Measurements from ENCODE around the gene TRAF3.
A peak's percentile ranks its signal among the peaks of the same experiment; 100 is the strongest.
"Not testable (repeated sequence)": the region's sequence is repeated elsewhere in the genome, so short reads cannot be mapped to it uniquely, and the experiment has no call there.

The TRAF3 gene

DNA sequence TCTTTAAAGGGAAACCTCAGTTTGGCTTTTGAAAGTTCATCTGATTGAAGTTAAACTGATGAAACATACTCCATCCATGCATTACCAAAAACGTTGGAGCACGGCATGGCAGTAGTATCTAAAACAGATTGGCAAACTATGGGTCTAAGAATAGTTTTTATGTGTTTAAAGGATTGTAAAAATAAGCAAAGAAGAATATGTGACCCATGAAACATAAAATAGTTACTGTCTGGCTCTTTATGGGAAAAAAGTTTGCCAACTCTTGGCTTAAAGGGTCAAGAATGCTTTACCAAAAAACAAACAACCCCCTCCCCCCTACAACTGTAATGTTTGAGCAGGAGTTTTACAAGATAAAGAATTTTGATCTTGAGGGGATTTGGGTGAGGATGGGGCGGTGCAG, 32.6 kb downstream of the TRAF3 start:
- no peak for DNase-seq

DNA sequence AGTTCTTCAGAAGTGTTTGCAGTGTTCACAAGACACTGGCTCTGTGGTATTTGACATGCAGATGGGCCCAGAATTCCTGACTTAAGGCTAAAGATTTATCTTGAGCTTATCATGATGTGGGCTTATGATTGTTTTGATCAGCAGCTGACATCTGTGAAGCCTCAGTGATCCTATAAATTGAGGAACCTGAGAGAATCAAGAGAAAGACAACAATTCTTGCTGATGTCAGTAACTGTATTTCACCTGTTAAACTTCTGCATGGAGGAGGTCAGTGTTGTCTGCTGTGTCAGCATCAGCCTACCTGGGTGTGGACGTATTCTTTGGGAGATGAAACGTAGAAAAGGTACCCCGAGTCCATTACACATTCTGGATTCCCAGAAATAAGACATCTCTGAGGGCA, 33.3 kb downstream of the TRAF3 start:
- DNase-seq, result no peak

- DNase-seq, result no peak
Observed at GRCh38 chr14:102811254-102811963, 34.2 kb downstream of the TRAF3 start.

DNA sequence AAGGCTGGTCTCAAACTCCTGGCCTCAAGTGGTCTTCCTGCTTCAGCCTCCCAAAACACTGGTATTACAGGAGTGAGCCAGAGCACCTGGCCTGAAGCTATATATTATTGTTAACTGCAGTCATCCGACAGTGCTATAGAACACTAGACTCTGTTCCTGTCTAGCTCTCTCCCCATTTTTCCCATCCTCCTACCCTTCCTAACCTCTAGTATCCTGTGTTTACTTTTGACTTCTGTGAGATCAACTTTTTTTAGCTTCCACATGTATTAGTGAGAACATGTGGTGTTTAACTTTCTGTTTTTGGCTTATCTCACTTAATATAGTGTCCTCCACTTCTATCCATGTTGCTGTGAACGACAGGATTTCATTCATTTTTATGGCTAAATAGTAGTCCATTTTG, 34.7 kb downstream of the TRAF3 start:
- DNase-seq, result no peak

DNA sequence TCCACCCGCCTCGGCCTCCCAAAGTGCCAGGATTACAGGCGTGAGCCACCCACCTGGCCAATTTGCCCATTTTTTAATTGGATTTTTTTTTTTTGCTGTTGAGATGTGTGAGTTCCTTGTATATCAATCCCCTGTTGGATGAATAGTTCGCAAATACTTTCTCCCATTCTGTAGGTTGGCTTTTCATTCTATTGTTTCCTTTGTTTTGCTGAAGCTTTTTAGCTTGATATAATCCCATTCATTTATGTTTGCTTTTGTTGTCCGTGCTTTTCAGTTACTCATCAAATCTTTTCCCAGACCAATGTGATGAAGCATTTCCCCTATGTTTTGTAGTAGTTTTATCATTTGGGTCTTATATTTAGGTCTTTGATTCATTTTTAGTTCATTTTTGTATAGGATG, 36.4 kb downstream of the TRAF3 start:
- DNase-seq, result no peak

GRCh38 chr14:102817318-102817717, 40.1 kb downstream of the TRAF3 start:
- DNase-seq, result no peak

DNA sequence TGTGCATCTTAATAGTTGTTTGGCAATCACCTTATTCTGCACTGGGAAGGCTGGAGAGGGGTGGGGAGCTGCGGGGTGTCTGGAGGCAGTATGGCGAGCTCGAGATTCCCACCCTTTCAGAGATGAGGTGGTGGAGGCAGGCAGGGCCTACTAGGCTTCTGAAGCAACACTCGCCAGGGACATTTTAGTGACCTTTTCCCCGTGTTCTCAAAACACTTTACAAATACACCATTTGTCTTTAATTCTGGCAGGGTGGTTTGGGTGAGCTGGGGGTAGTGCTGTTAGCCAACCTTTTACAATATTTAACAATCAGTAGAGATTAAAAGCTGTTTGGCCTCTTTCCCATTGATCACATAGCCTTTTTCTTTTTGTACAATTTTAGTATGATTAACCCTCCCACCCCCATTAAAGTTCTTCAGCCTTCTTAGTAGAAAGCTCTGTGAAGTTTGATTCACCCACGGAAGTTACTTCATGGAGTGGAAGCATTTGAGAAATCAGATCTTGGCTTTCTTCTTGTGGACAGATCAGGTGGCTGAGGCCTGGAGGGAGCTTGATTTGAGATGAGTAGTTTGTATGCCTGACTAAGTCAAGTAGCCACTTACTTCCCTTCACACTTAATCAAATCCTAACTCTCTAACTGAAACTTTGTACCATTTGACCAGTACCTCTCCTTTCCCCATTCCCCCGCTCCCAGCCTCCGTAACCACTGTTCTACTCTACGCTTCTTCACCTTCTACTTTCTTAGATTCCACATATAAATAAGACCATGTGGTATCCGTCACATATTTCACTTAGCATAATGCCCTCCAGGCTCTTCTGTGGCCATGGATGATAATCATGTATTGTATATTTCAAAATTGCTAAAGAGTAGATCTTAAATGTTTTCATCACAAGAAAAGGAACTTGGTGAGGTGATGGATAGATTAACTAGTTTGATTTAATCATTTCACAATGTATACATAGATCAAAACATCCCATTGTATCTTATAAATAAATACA, 41.0 kb downstream of the TRAF3 start:
- DNase-seq, result no peak

GRCh38 chr14:102819176-102819628, 42.0 kb downstream of the TRAF3 start:
- peak; percentile 86 for DNase-seq

DNA sequence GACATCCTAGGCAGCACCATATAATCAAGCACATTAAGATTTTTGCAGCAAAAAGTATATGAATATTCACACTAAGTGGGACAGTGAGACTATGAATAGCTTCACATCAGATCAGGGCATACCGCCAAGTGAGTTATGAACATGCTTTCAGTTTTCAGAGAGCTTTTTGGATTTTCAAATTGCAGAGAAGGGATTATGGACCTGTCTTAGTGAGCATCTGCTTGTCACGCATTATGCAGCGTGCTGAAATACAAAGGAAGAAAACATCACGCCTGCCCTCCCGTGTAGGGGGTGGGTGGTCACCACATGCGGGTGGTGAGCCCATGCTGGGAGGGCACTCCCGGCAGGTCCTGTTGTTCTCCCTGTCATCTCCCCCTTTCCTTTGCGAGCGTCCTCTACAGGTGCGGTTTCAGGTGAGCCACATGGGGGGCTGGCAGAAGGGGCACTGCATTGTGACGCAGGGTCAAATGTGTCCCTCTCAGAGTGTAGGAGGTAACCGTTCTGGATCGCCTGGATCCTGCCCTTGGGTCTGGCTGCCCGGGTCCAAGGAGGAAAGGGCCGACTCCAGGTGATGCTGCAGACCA, 42.6 kb downstream of the TRAF3 start:
- DNase-seq, result peak; percentile 34

DNA sequence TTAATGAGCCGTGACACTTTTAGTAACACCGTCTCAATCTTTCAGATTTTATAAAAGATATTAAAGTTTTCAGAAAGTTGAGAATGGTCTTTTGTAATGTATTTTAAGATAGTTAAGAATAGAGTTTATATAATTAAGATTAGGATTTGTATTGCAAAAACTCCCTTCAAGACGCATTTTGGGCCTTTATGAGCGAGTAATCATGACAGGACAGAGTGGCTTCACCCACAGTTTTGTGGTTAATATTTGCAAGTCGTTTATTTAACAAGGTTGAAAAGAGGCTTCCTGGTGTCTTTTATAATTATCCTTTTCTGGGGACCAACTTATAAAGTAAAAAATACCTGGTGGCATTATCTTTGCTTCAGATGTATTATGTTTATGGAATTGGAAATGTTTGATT, 44.0 kb downstream of the TRAF3 start:
- no peak for DNase-seq

DNA sequence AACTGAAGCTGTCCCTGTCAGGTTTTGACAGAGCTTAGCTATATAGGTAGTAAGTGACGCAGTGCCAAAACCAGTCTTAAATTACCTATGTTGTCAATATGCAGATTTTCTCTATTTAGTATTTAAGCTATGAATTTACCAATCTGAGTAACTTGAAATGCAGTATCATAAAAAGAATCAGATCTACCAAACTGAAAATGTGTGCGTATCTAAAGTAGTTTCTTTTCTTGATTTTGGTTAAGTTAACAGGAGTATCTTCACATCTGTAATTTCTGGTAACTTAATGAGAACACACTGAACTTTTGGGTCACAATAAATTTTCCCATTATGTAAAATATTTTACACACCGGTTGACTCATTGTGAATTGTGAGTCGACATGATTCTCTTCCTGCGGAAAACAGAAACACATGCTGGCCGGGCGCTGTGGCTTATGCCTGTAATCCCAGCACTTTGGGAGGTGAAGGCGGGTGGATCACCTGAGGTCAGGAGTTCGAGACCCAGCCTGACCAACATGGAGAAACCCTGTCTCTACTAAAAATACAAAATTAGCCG, 45.1 kb downstream of the TRAF3 start:
- peak; percentile 67 for DNase-seq

GRCh38 chr14:102822887-102823286, 45.6 kb downstream of the TRAF3 start:
- DNase-seq, result not testable (repeated sequence)

DNA sequence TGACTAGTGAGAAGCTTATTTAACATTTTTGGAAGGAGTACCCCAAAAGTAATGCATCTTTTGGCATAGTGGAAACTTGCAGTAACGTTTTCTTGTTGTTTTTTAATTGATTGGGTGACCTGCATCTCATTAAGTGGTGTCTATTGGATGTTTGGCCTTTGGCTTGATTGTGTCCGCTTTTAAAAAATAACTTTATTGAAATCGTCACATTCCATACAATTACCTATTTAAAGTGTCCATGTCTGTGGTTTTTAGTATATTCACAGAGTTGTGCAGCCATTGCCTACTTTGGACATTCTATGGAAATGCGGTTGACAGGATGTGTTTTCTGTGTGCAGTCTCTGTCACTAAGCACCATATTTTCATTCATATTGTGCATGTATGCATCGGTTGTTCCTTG, 46.3 kb downstream of the TRAF3 start:
- DNase-seq, result no peak

DNA sequence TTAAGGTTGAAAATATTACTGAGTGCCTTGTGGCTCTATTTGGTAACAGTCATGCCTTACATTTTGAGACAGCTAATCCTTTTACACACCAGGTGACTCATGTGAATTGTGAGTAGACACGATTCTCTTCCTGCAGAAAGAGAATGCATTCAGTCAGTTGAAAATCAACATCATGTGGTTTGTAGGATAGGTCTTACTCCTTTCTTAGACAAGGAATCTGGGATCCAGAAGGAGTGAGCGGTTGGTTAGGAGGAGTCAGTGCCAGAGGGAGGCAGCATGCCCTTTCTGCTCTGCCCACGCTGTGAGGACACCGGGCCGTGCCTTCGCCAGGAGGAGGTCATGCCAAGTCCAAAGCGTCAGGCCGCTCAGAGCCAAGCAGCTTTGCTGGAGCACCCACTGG, 47.6 kb downstream of the TRAF3 start:
- no peak for DNase-seq

DNA sequence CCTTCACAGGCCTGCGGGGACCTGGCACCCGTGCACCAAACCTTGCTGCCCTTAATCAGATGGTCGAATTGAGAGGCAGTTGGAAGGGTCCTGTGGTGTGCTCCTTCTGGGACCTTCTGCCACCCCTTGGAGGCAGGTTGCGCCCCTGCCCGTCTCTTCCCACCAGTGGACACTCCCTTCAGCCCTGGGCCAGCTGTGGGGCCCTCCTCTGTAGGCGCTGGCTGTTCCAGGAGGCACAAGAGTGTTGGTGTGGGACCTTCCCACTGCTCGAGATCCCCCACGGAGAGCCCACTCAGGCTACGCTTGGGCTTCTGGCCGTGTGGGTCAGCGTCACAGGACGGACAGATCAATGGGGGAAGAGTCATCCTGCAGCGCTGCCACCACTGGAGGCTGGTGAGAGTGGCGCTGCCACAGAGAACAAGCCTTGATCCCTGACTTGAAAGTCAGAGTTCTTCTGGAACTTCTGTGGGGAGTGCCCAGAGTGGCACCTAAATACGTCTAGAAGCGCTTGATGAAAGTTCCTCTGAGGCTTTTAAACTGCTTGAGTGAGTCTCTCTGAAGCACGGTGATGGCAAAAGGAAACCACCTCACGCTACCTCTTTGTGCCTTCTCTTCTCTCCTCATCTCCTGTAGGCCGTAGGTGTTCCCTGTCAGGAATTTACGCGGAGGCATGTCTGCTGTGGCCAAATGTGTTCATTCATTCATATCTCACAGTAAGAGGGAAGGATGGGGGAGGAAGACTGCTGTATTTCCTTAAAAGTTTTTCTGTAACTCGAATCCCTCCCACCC, 48.3 kb downstream of the TRAF3 start:
- no peak for DNase-seq

- DNase-seq, result no peak
Observed at GRCh38 chr14:102826161-102826560, 48.9 kb downstream of the TRAF3 start.

DNA sequence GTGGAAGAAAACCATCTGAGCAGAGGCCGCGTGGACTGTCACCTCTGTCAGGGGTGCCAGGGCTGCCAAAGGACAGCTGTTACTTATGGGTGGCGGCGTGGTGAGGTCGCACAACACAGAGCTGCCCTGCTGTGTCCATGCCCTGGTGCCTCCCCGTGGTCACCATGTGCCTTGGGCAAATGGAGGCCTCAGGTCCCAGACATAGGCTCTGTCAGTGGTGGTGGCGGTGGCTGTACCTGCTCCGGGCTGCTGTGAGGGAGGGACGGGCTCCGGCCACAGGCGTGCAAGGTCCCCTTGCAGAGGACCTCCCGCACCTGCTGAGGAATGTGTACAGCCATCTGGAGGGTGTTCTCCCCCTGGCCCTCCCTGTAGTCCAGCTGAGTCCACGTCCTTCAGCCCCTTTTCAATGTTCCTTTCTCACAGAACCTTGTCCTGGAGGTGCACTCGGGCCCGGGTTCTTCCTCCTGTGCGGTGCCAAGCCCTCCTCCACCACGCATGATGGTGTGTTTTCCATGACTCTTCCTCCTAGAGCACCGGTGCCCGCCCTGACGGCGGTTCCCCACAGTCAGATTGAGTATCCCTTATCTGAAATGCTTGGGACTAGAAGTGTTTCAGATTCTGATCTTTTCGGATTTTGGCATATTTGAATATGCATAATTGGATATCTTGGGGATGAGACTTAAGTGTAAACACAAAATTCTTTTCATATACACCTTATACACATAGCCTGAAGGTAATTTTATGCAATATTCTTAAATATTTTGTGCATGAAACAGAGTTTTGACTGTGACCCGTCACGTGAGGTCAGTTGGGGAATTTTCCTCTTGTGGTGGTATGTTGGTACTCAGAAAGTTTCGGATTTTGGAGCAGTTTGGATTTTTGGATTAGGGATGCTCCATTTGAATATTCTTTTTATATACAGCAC, 49.8 kb downstream of the TRAF3 start:
- DNase-seq, result no peak

DNA sequence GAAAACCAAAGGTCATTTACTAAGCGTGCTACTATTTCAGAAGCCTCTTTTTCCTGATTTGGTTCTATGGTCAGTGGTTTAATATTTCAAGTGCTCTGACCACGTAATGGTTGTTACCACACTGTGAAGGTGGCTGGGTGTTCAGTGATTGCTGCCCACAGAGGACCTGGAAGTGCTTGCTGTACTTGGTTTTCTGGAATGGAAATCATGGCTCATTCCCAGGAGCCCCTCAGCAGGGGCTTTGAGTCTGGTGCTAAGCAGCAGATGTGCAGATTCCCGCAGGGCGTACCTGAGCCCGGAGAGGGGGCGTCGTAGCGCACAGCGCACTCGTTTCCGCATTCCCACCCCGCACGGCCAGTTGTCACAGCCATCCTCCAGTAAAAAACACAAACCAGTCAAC, 50.5 kb downstream of the TRAF3 start:
- DNase-seq, result no peak

DNA sequence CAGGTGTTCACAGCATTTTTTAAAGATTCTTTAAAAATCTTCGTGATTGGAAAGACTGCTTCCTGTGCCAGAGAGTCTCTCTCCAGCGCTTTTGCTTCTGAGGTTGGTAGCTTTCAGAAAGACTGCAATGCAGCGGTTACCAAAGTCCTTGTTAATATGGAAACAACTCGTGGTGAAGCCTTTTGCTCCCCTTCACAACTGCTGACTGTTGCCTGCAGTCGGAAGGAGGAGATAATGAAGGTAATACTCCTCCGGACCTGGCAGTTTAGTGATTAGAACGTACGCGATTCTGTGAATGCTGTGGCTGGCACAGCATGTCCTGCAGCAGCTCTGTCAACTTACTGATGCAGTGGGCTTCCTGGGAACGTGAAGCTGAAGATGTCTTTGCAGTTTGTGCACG, 50.9 kb downstream of the TRAF3 start:
- DNase-seq, result no peak

DNA sequence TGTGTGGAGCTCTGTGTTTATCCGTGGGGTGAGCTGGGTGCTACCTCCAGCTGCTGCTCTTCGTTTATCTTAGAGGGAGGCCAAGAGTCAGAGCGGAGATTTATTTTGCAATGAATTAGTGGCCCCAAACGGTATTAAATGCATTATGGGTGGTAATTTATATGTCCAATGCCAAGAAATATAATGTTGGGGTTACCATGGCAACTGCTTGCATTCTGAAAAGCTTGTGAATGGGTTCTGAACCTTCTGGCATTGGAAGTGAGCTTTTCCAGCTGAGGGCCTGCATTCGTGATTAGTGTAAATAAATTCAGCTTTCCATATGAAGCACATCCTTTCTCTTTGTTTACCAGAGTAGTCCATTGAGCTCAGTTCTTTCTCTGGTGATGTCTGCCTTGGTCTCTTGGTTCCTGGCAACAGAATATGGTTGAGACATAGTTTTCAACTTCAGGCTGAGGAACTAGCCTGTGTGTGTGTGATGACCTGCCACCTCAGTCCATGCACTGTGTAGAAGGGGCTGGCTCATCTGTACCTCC, 51.8 kb downstream of the TRAF3 start:
- no peak for DNase-seq

DNA sequence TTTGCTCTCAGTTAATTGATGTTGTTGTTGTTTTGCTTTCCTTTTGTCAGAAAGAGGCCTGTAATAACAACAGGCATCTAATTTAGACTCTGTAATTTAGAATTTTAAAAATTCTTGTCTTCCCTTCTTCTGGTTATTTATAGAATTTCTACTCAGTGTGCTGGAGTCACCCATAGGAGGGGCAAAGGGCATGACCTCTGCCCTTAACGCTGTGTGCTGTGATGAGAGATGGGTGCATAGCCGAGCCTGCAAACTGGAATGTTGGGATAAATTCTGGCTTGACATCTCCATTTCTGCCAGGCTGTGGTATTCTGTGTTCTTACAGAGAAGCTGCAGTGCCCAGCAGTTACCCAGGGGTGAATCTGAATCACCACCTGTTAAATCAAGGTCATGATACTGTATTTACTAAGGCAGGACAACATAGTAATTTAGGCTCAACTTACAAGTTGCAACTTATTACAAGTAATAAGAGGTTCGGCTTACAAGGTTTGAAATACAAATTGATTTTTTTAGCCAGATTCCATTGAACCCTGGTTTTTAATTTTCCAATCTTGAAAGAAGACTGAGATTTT, 53.3 kb downstream of the TRAF3 start:
- DNase-seq, result no peak
